HS-5 (cell line): ENCODE measurements around the gene TMED10.
"Not testable (repeated sequence)": the region's sequence is repeated elsewhere in the genome, so short reads cannot be mapped to it uniquely, and the experiment has no call there.

ENCODE experiments used
- DNase-seq: peaks from one replicate; pipeline ENCODE4 v3.0.0-alpha.2; 2012; ENCODE audit warnings: low read depth

The TMED10 gene

GRCh38 chr14:75158843-75159614, 17.4 kb downstream of the TMED10 start:
- DNase-seq: no peak

GRCh38 chr14:75156901-75157300, 19.5 kb downstream of the TMED10 start:
- no peak for DNase-seq

GRCh38 chr14:75156111-75156510, 20.3 kb downstream of the TMED10 start:
- no peak for DNase-seq

- DNase-seq: no peak
Measured at GRCh38 chr14:75155169-75155568, 21.2 kb downstream of the TMED10 start.

GRCh38 chr14:75153295-75153694, 23.1 kb downstream of the TMED10 start:
- DNase-seq: no peak

- no peak for DNase-seq
Measured at GRCh38 chr14:75151851-75152250, 24.6 kb downstream of the TMED10 start.

- DNase-seq: not testable (repeated sequence)
Measured at GRCh38 chr14:75150637-75151036, 25.8 kb downstream of the TMED10 start.

- DNase-seq: no peak
Measured at GRCh38 chr14:75150150-75150549, 26.3 kb downstream of the TMED10 start.

GRCh38 chr14:75147423-75148071, 28.9 kb downstream of the TMED10 start:
- no peak for DNase-seq

GRCh38 chr14:75144944-75145343, 31.5 kb downstream of the TMED10 start:
- no peak for DNase-seq

- no peak for DNase-seq
Measured at GRCh38 chr14:75143761-75144527, 32.5 kb downstream of the TMED10 start.

- no peak for DNase-seq
Measured at GRCh38 chr14:75142494-75142893, 33.9 kb downstream of the TMED10 start.

- DNase-seq: no peak
Measured at GRCh38 chr14:75141967-75142366, 34.4 kb downstream of the TMED10 start.

GRCh38 chr14:75141062-75141461, 35.4 kb downstream of the TMED10 start:
- no peak for DNase-seq

GRCh38 chr14:75140620-75141019, 35.8 kb downstream of the TMED10 start:
- no peak for DNase-seq

- DNase-seq: no peak
Measured at GRCh38 chr14:75139185-75139584, 37.2 kb downstream of the TMED10 start.

- DNase-seq: no peak
Measured at GRCh38 chr14:75138492-75138891, 37.9 kb downstream of the TMED10 start.

GRCh38 chr14:75134644-75135043, 41.8 kb downstream of the TMED10 start:
- DNase-seq: no peak

GRCh38 chr14:75133597-75133996, 42.8 kb downstream of the TMED10 start:
- DNase-seq: no peak

- peak; percentile 39 for DNase-seq
Measured at GRCh38 chr14:75132382-75133086, 43.9 kb downstream of the TMED10 start.

- no peak for DNase-seq
Measured at GRCh38 chr14:75128596-75128990, 47.8 kb downstream of the TMED10 start.

- DNase-seq: no peak
Measured at GRCh38 chr14:75127903-75128595, 48.4 kb downstream of the TMED10 start.
